SK-MEL-5 (cell line): ENCODE measurements around the gene S100A6. TPM values are rescaled to one million over a fixed set of nuclear protein-coding genes. Genes with fewer than 3 reads are reported as not detected.
"Not testable (repeated sequence)": the region's sequence is repeated elsewhere in the genome, so short reads cannot be mapped to it uniquely, and the experiment has no call there.

Source experiments
- DNase-seq: peaks from one replicate; pipeline ENCODE4 v3.0.0-alpha.2; 2016; ENCODE audit warnings: low read depth, low spot score
- in situ Hi-C: cut with HindIII; loops from 2 replicates; pipeline ENCODE4 v1.10.0; 2016; ENCODE audit warnings: low sequenced_read_pairs, high pct_unique_total_duplicates, low pct_unique_long_range_greater_than_20kb
- polyA plus RNA-seq, 2 experiments: library from polyadenylated mRNA; depleted of rRNA; stranded (reverse); fragments of >200 nt; gene quantifications; 2 replicates each; pipeline ENCODE4 v1.2.3, GENCODE V29; 2015
- total RNA-seq: library from RNA; depleted of rRNA; stranded (reverse); fragments of >200 nt; shearing (Covaris generic); gene quantifications from 2 replicates; pipeline ENCODE4 v1.2.3, GENCODE V29; 2014; rRNA removed

The S100A6 gene
- 185 and 198 TPM in 2 replicates for total RNA-seq
- 226 and 252 TPM in 2 replicates for polyA plus RNA-seq (2015; cell fraction: cytosol; rRNA removed)
- polyA plus RNA-seq (2015; cell fraction: nucleus; rRNA removed), result 15.0 and 37.2 TPM in 2 replicates

DNA sequence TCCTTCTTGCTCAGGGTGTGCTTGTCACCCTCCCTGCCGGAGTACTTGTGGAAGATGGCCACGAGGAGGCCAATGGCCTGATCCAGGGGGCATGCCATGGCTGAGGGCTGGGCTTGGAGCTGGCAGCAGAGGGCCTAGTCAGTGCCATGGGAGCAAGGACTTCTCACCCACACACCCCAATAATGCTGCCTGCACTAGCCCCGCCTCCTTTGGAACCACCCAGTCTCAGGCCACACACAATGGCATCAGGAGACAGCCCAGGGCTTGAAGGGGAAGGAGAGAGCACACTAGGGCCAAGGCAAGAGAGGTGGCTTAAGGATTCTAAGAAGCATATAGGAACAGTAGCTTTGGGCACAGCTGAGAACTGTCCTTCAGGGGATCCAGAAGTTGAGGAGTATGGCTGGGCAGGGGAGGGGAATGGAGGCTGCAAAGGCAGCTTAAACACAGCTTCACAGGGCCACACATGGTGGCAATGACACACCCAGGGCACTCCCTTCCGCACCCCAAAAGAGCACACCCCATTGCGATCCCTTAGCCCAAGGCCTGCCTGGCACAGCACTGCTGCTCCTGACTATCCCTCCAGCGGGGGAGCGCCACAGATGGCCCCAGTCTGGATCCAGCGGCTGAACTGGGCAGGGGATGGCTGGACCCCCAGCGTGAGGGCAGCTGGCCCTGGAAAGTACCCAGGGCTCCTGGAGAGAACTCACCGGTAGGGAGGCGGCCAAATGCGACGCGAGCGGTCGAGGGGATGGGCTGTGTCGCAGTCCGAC lies at the start of gene S100A6:
S100A6 (minus strand) TSS at position 750 of the 770 bp plus-strand sequence; CDS start at position 98, 652 bp downstream.
- in situ Hi-C loops, result no loop called here
- peak; percentile 34 for DNase-seq

DNA sequence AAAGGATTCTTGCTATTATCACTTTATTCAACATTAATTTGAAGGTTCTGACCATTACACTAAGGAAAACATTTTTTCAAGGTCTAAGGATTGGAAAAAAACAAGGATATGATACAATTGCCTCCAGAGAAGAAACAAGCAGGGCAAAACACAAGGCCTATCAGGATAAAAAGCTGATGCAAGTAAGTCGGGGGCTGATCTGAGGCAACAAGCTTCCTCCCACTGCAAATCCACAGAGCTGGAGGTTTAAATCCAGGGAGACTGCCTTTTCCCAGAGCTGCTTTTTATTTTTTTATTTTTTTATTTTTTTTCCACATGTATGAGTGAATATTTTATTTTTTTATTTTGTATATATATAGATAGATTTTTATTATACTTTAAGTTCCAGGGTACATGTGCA lies 49.2 kb upstream of the S100A6 start:
- in situ Hi-C loops, result no loop called here

DNA sequence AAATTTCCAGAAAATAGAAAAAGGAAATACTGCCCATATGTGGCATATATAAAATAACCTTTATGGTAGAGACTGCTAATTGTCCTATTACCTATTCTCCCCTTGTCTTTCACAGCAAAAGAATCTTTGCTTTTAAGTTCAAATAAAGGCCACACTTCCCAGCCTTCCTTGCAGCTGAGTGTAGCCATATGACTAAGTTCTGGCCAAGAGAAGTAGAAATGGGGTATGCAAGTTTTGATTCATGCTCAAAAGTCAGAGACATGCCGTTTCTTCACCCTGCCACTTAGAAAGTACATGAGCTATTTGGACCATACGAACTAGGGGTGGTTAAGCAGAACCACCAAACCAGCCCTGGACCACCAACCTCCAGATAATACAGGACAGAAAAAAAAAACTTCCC lies 48.2 kb upstream of the S100A6 start:
- in situ Hi-C loops, result no loop called here
- DNase-seq, result no peak

More for the DNA sequence above, 49.2 kb upstream of the S100A6 start:
- no peak for DNase-seq

DNA sequence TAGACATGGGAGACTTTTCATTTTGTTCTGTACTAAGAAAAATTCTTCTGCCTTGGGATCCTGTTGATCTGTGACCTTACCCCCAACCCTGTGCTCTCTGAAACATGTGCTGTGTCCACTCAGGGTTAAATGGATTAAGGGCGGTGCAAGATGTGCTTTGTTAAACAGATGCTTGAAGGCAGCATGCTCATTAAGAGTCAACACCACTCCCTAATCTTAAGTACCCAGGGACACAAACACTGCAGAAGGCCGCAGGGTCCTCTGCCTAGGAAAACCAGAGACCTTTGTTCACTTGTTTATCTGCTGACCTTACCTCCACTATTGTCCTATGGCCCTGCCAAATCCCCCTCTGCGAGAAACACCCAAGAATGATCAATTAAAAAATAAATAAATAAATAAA lies 47.7 kb upstream of the S100A6 start:
- in situ Hi-C loops, DNase-seq: not testable (repeated sequence)

DNA sequence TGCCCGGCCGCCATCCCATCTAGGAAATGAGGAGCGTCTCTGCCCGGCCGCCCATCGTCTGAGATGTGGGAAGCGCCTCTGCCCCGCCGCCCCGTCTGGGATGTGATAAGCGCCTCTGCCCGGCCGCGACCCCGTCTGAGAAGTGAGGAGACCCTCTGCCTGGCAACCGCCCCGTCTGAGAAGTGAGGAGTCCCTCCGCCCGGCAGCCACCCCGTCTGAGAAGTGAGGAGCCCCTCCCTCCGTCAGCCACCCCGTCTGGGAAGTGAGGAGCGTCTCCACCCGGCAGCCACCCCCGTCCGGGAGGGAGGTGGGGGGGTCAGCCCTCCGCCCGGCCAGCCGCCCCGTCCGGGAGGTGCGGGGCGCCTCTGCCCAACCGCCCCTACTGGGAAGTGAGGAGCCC lies 47.0 kb upstream of the S100A6 start:
- DNase-seq, in situ Hi-C loops: not testable (repeated sequence)

DNA sequence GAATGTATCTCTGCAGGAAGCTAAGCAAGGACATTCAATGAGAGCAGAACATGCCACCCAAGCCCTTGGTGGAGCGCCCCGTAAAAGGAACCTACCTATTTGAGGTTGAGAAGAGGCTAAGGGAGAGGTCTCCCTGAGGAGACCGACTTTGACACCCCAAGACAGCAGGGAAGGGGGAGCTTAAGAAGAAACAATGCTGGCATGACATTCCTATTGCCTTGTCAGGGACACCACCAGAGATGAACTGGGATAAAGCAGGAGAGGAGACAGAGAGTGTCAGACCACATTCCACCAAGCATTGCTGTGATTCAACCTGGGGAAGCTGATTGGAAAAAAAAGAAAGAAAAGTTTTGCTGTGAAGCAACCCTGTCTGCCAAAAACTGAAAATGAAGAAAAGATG lies 43.1 kb upstream of the S100A6 start:
- in situ Hi-C loops, result no loop called here
- DNase-seq, result no peak

DNA sequence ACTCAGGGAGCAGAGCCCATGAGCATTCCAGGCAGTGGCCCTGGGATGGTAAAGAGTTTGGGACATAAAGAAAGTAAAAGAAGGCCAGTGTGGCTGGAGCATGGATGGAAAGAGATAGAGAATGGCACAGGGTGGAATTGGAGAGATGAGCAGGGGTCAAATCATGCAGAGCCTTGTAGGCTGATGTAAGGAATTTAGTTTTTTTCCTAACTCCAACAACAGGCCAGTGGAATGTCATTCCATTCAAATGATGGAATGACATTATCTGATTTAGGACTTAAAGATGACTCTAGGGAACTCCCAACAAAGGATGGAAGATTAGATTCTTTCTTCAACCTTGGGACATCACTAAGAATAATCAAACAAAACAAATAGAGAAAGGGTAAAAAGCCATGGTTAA lies 42.7 kb upstream of the S100A6 start:
- no peak for DNase-seq
- in situ Hi-C loops, result no loop called here

DNA sequence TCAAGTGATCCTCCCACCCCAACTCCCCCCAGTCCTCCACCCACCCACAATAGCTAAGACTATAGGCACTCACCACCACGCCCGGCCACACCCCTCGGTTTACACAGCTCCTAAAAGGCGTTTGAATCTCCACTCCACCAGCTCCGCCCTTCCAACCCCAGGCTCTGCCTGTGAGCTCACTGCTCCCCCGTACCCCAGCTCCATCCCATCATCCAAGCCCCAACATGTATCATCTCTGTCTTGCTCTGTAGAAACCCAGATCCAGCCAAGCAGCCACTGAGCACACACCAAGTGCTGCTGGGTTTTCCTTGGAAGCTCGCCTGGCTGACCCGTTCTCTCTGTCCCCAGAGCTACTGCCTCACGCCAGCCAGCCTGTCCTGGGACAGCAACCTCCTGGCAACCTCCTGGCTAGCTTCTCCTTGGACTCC lies 41.8 kb upstream of the S100A6 start:
- DNase-seq, result no peak
- in situ Hi-C loops, result no loop called here

DNA sequence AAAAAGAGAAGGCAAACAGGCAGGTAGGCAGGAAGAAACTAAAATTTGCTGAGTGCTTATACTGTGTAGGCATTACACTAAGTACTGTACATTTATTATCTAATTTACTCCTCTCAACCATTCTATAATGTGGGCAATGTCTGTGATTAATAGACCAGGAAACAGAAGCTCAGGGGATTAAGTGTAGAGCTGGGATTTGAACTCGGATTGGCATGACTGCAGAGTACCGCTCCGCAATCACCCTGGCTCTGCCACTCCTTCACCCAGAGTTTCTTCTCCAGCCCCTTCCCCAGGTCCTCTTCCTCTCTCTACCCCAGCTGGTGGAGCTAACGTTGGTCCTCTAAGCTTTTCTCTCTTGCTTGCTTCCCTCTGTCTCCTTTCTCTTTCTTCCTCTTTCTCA lies 41.3 kb upstream of the S100A6 start:
- no peak for DNase-seq
- in situ Hi-C loops, result no loop called here

DNA sequence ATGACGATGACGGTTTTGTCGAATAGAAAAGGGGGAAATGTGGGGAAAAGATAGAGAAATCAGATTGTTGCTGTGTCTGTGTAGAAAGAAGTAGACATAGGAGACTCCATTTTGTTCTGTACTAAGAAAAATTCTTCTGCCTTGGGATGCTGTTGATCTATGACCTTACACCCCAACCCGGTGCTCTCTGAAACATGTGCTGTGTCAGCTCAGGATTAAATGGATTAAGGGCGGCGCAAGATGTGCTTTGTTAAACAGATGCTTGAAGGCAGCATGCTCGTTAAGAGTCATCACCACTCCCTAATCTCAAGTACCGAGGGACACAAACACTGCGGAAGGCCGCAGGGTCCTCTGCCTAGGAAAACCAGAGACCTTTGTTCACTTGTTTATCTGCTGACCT lies 39.7 kb upstream of the S100A6 start:
- DNase-seq, in situ Hi-C loops: not testable (repeated sequence)

DNA sequence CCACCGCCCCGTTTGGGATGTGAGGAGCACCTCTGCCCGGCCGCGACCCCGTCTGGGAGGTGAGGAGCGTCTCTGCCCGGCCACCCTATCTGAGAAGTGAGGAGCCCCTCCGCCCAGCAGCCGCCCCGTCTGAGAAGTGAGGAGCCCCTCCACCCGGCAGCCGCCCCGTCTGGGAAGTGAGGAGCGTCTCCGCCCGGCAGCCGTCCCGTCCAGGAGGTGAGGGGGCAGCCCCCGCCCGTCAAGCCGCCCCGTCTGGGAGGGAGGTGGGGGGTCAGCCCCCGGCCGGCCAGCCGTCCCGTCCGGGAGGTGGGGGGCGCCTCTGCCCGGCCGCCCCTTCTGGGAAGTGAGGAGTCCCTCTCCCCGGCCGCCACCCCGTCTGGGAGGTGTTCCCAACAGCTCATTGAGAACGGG lies 39.3 kb upstream of the S100A6 start:
- DNase-seq, in situ Hi-C loops: not testable (repeated sequence)

DNA sequence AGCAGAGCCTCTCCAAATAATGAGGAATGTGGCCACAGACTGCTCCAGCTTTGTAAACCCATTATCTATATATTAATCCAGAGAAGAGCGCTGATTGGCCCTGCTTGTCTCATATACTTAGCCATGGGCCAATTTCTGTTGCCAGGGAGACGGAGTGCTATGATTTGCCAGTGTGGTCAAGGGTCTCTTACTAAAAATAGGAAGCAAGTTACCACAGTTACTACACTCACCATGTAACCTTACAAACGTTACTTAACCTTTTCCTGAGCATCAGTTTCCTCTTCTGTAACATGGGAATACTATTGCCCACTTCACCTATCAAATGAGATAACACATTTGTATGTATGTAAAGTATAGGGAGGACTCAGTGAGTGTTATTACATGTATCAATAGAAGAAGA lies 37.6 kb upstream of the S100A6 start:
- no peak for DNase-seq
- in situ Hi-C loops, result no loop called here

DNA sequence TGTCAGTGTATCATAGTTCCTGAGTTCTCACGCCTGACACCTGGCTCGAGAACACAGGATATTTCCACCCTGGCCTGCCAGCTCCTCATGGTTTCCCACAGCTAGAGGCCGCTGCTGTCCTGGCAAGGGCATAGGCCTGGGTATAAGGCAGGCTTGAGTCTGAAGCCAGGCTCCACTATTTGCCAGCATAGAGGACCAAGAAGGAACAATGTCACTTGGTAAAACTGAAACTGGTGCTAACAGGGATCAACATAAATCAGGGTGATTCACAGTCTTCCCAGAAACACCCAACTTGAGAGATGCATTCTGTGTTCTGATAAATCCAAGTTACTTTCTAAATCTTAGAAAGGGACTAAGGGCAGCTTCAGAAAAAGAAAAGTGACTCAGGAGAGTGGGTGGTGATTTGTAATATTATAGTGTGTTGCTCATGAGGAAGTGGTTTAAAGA lies 36.8 kb upstream of the S100A6 start:
- in situ Hi-C loops, result no loop called here
- peak; percentile 93 for DNase-seq

DNA sequence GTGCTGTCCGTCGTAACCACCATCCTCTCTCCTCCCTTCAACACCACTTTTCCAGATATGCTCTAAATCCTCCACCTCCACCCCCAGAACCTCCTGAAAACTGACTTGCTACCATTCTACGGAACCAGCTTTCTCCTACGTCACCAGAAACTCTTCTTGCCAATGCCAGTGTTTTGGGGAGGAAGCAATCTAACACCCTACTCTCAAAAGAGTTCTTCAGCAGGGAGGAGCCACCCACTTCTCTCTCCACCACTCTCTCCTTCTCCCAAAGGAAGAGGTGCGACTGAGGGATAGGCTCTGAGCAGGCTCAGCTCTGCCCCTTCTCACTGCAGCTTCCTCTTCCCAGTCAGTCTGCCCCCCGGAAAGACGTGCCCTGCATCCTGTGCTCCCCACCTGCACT lies 35.9 kb upstream of the S100A6 start:
- in situ Hi-C loops, result no loop called here
- no peak for DNase-seq

DNA sequence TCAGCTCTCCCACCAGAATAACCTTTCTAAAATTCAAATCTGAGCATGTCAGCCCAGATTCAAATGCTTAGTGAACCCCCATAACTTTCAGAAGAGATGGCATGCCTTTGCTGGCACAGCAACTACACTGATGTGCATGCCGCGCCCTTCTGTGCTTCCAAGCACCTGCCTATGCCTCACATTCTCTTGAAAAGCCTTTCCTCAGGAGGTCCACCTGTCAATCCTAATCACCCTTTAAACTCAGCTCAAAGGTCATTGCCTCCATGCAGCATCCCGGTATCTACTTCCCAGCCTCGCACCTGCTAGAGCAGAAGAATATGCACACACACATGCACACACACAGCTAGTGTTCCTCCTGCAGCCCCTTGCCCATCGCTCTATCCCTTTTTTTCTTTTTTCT lies 35.1 kb upstream of the S100A6 start:
- no peak for DNase-seq
- in situ Hi-C loops, result no loop called here

DNA sequence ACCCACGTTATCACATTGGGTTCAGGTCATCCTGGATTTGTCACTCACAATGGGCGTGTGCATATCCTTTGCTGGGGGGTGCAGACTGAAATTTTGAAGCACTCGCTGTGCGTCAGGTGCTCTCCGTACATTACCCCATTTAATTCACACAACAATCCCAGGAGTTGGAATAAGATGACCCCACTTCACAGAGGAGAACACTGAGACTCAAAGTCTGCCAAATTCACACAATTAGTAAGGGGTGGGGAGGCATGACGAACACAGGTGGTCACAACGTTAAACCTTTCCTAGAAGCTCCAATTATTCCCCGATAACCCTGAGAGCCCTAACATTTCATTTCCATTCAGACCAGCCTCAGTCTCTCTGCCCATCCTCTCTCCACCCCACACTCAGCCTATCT lies 33.7 kb upstream of the S100A6 start:
- DNase-seq, result no peak
- in situ Hi-C loops, result no loop called here

DNA sequence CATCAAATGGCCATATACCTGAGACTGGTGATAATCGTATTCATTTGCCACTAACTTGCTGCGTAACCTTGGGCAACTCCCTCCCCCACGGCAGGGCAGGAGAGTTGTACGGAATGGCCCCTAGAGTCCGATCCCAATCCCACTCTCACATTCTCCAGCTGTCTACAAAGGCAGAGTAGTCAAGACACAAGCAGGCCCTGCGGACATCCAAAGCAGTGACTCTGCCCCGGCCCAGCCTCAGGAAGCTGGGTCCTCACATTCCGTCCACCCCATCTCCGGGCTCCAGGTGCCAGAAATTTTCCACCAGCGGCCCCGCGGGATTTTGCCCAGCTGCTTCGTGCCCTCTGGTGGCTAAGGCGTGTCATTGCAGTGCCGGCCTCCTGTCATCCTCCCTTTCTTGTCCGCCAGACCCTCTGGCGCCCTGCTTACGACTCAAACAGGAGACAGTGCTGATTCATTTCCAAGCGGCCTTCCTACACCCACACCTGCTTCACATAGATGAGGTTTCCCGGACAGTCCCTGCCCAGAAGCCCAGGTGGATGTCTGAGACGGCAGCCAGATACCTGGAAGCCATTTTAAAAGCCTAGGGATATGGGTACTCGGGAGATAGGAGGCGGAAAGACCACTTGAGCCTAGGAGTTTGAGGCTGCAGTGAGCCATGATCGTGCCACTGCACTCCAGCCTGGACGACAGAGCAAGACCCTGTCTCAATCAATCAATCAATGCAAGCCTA lies 32.7 kb upstream of the S100A6 start:
- peak; percentile 91 for DNase-seq
- in situ Hi-C loops, result no loop called here

DNA sequence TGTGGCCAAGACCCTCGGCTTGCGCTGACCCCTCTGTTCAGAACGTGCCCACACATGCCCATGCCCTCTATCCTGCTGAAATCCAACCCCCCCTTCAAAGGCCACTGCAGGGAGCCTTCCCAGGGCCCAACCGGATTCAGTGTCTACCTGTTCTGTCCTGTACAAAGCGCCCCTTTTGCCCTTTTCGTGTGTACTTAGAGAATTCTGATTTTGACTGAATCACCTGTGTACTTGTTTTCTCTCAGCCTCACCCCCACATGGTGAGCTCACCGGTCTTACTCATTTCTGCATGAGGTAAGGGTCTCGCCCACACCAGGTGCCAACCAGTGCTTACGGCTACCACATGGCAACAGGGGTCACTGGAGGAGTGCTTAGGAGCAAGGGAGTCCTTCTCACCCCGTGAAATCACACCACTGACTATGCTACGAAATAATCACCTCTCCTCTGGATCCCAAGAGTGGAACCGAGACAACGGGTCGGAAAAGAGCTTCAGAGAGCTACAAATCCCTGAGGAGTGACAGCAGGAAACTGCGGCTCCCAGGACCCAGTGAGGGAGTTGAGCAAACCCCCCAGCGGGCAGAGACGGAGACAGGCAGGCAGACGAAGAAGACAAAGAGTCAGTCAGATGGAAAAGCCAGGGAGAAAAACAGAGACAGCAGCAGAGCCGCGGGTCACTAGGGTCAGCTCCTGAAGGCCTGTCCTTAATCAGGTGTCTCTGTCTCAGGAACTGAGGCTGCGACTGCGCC lies 32.0 kb upstream of the S100A6 start:
- in situ Hi-C loops, result no loop called here
- peak; percentile 77 for DNase-seq
